Measurements from ENCODE around the gene PLCB2.

PLCB2 gene

GRCh38 chr15:40290545-40290917 is 17.2 kb downstream of the PLCB2 start:
- H3K4me3 ChIP-seq (ENCODE audit: low read length), result no peak overlapping the region
- DNase-seq (ENCODE audit: low read depth), result no peak
- TF ChIP-seq CTCF (conservative IDR thresholded peaks at IDR 0.05; ENCODE audit: low read length), result no peak

- no peak for DNase-seq (ENCODE audit: low read depth)
- no peak for TF ChIP-seq CTCF (conservative IDR thresholded peaks at IDR 0.05; ENCODE audit: low read length)
- H3K4me3 ChIP-seq (ENCODE audit: low read length), result no peak overlapping the region
These were observed 18.5 kb downstream of the PLCB2 start for GRCh38 chr15:40289140-40289775.

GRCh38 chr15:40287968-40288367 is 19.8 kb downstream of the PLCB2 start:
- no peak for TF ChIP-seq CTCF (conservative IDR thresholded peaks at IDR 0.05; ENCODE audit: low read length)
- no peak for DNase-seq (ENCODE audit: low read depth)

GRCh38 chr15:40287505-40287904 is 20.2 kb downstream of the PLCB2 start:
- DNase-seq (ENCODE audit: low read depth), result no peak
- no peak overlapping the region for H3K4me3 ChIP-seq (ENCODE audit: low read length)
- no peak for TF ChIP-seq CTCF (conservative IDR thresholded peaks at IDR 0.05; ENCODE audit: low read length)

More at GRCh38 chr15:40287968-40288367, 19.8 kb downstream of the PLCB2 start:
- H3K4me3 ChIP-seq (ENCODE audit: low read length), result no peak overlapping the region

GRCh38 chr15:40286794-40287193 is 20.9 kb downstream of the PLCB2 start:
- DNase-seq (ENCODE audit: low read depth), result no peak
- no peak for TF ChIP-seq CTCF (conservative IDR thresholded peaks at IDR 0.05; ENCODE audit: low read length)
- no peak overlapping the region for H3K4me3 ChIP-seq (ENCODE audit: low read length)

- no peak for DNase-seq (ENCODE audit: low read depth)
- no peak overlapping the region for H3K4me3 ChIP-seq (ENCODE audit: low read length)
- TF ChIP-seq CTCF (conservative IDR thresholded peaks at IDR 0.05; ENCODE audit: low read length), result no peak
These were observed 21.6 kb downstream of the PLCB2 start for GRCh38 chr15:40286061-40286532.

GRCh38 chr15:40285554-40286011 is 22.2 kb downstream of the PLCB2 start:
- no peak; the same call in 1 of the 2 replicates for TF ChIP-seq CTCF (conservative IDR thresholded peaks at IDR 0.05; ENCODE audit: low read length)
- H3K4me3 ChIP-seq (ENCODE audit: low read length), result no peak overlapping the region
- no peak for DNase-seq (ENCODE audit: low read depth)

Measured in AG10803 (cell line).